Common myeloid progenitor, CD34-positive (primary cell): Measurements from ENCODE around the gene RIC8A.

Source experiments
- CTCF ChIA-PET: fragments of 350-600 bp; sonication (Branson Sonifier 250); formaldehyde crosslinking; loops from one replicate; lab custom pipeline; 2021; ENCODE audit warnings: antibody characterized with exemption; lab: Charles Lee
- POLR2A ChIA-PET: fragments of 350-600 bp; sonication (Branson Sonifier 250); formaldehyde crosslinking; loops from one replicate; lab custom pipeline; 2021; ENCODE audit warnings: antibody characterized with exemption; lab: Charles Lee
- DNase-seq, 3 donors: peaks; one replicate each; pipeline versions ENCODE4 v3.0.0 to v3.0.0-alpha.2; 2013
- H3K27ac ChIP-seq, 2 experiments: 1 replicate in 1 of 2; 2 replicates in 1 of 2; pipeline ENCODE4 v1.7.0; 2013; ENCODE audit warnings: inconsistent platforms in 2 of 2, low read length in 2 of 2, mild to moderate bottlenecking in 2 of 2, low read depth in 1 of 2, moderate library complexity in 1 of 2; ENCODE audit not compliant: severe bottlenecking in 2 of 2, insufficient read depth in 1 of 2, poor library complexity in 1 of 2
- H3K27me3 ChIP-seq, 5 experiments: replicated peaks in 2 of 5; 1 replicate in 3 of 5; 2 replicates in 2 of 5; pipeline versions ENCODE4 v1.6.1 to v1.7.0; 2013; ENCODE audit warnings: low read length in 4 of 5, mild to moderate bottlenecking in 2 of 5, moderate library complexity in 2 of 5, inconsistent platforms in 1 of 5; ENCODE audit not compliant: insufficient read depth in 5 of 5, control insufficient read depth in 4 of 5
- H3K36me3 ChIP-seq, 4 experiments: 1 replicate in 2 of 4; 2 replicates in 2 of 4; pipeline versions ENCODE4 v1.6.1 to v1.7.0; 2013; ENCODE audit warnings: low read length in 3 of 4, control low read depth in 1 of 4, mild to moderate bottlenecking in 1 of 4; ENCODE audit not compliant: control insufficient read depth in 4 of 4, insufficient read depth in 4 of 4
- H3K4me1 ChIP-seq, 4 experiments: 1 replicate in 3 of 4; 2 replicates in 1 of 4; pipeline versions ENCODE4 v1.6.1 to v1.7.1; 2013; ENCODE audit warnings: low read length in 3 of 4, mild to moderate bottlenecking in 3 of 4, control low read depth in 1 of 4, inconsistent platforms in 1 of 4, moderate library complexity in 1 of 4; ENCODE audit not compliant: control insufficient read depth in 4 of 4, insufficient read depth in 4 of 4; ENCODE audit errors: control extremely low read depth in 1 of 4
- H3K4me3 ChIP-seq, 7 experiments: 1 replicate in 4 of 7; 2 replicates in 3 of 7; pipeline versions ENCODE4 v1.5.1 to v1.7.0; 2013; ENCODE audit warnings: mild to moderate bottlenecking in 7 of 7, low read length in 6 of 7, moderate library complexity in 6 of 7, inconsistent platforms in 2 of 7, low read depth in 2 of 7, control low read depth in 1 of 7; ENCODE audit not compliant: insufficient read depth in 4 of 7, control insufficient read depth in 1 of 7; ENCODE audit errors: extremely low read depth in 1 of 7
- H3K9me3 ChIP-seq, 5 experiments: 1 replicate in 4 of 5; 2 replicates in 1 of 5; pipeline versions ENCODE4 v1.6.1 to v1.7.1; 2013; ENCODE audit warnings: low read length in 4 of 5, mild to moderate bottlenecking in 2 of 5, inconsistent platforms in 1 of 5, low read depth in 1 of 5, moderate library complexity in 1 of 5; ENCODE audit not compliant: control insufficient read depth in 4 of 5, insufficient read depth in 2 of 5; ENCODE audit errors: control extremely low read depth in 1 of 5
- WGBS: methylation state at CpG from one replicate; pipeline ENCODE4 v1.1.5; 2013; ENCODE audit not compliant: insufficient coverage; 5-methylcytosine and 5-hydroxymethylcytosine counted together

Gene RIC8A

DNA sequence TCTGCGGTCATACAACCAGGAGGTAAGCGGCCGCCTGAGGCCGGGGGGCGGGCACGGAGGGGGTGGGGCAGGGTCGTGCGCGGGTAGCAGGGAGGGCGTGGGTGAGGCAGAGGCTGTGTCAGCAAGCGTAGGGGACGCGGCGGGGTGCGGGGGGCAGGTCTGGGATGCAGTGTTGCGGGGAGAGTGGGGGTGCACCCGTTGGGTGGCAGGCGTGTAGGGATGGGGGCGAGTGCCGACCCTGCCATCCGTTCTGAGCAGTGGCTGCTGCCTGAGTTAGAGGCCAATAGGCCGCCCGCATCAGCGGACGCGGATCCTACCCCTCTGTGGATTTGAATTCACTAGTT, 1.4 kb downstream of the RIC8A start:
- H3K36me3 ChIP-seq, result peaks cover 15 to 63% (median 55%) of the 10 kb centered on the region in 4 experiments
- H3K27me3 ChIP-seq, result no peaks in the 10 kb centered on the region
- under 1% methylated on average over 14 of the region's 26 CpGs for WGBS
- ChIA-PET POLR2A (interaction anchor here (0.5 kb wide), 1 partner anchor 203 kb away, joined by 4 read pairs; no protein-coding TSS in a partner anchor), CTCF (interaction anchor here (0.7 to 2.1 kb wide), 7 partner anchors 10 to 240 kb away, joined by 3 to 7 read pairs (median 3); partner anchors contain the start of gene SIRT3)
- peaks cover 5 to 45% (median 38%) of the 10 kb centered on the region in 4 experiments for H3K4me1 ChIP-seq
- peak overlapping the region; percentile 40 to 99 (median 92) for H3K4me3 ChIP-seq
- H3K27ac ChIP-seq, result peak overlapping the region; percentile 13 to 97
- no peaks in the 10 kb centered on the region for H3K9me3 ChIP-seq
- DNase-seq, result no peak

DNA sequence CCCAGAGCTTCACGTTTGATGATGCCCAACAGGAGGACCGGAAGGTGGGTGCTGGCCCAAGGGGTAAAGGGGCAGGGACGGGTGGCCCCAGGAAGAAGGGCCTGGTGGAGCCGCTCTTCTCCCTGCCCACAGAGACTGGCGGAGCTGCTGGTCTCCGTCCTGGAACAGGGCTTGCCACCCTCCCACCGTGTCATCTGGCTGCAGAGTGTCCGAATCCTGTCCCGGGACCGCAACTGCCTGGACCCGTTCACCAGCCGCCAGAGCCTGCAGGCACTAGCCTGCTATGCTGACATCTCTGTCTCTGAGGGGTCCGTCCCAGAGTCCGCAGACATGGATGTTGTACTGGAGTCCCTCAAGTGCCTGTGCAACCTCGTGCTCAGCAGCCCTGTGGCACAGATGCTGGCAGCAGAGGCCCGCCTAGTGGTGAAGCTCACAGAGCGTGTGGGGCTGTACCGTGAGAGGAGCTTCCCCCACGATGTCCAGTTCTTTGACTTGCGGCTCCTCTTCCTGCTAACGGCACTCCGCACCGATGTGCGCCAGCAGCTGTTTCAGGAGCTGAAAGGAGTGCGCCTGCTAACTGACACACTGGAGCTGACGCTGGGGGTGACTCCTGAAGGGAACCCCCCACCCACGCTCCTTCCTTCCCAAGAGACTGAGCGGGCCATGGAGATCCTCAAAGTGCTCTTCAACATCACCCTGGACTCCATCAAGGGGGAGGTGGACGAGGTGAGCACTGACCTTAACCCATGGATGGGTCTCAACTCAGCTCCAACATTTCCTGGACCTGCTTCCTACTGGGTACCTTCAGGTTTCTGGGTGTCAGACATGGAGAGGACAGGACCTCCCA, 2.0 kb downstream of the RIC8A start:
- no peaks in the 10 kb centered on the region for H3K27me3 ChIP-seq
- ChIA-PET CTCF (interaction anchor here (0.7 to 2.1 kb wide), 6 partner anchors 10 to 47 kb away, joined by 3 to 7 read pairs (median 4); partner anchors contain the start of gene SIRT3), POLR2A (interaction anchor here (0.5 kb wide), 1 partner anchor 203 kb away, joined by 4 read pairs; no protein-coding TSS in a partner anchor)
- peaks cover 15 to 63% (median 56%) of the 10 kb centered on the region in 4 experiments for H3K36me3 ChIP-seq
- WGBS, result 73% methylated on average over 28 of the region's 29 CpGs
- H3K27ac ChIP-seq, result peak overlapping the region; percentile 13 to 97
- H3K9me3 ChIP-seq, result no peaks in the 10 kb centered on the region
- DNase-seq, result peak in 2 of 3 donors; percentile 33 to 39
- peaks cover 5 to 40% (median 35%) of the 10 kb centered on the region in 4 experiments for H3K4me1 ChIP-seq
- H3K4me3 ChIP-seq, result peak overlapping the region; percentile 40 to 99 (median 92)

DNA sequence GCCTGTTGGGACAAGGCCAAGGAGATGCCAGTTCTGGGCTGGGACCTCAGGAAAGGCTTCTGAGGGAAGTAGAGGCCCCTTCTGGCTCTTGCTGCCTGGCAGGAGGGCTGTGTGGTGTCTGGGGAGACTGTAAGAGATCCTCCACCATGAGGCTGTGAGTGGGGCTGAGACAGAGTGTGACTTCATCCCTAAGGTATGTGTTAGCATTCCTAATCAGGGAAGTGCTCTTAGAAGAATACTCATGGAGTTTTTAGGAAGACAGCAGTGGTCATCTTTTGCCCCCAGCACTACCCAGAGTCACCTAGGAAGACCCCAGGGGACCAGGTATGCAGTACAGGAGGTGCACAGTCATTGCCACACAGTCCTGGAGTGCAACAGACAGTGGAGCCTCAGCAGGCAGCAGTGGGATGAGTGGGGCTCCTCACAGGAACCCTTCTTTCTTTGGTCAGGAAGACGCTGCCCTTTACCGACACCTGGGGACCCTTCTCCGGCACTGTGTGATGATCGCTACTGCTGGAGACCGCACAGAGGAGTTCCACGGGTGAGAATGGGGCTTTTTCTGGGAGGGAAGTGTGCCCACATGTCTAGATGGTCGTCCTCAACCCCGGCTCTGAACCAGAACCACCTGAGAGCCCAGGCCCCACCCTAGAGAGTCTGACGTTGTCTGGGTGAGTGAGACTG, 2.8 kb downstream of the RIC8A start:
- Histone ChIP-seq H3K27ac (peak overlapping the region in 1 of 2 experiments; percentile 28), H3K36me3 (peaks cover 15 to 63% (median 55%) of the 10 kb centered on the region in 4 experiments), H3K4me3 (peak overlapping the region in 2 of 7 experiments; percentile 98 to 99), H3K9me3 (no peaks in the 10 kb centered on the region), H3K27me3 (no peaks in the 10 kb centered on the region), H3K4me1 (peaks cover 5 to 39% (median 34%) of the 10 kb centered on the region in 4 experiments)
- POLR2A ChIA-PET, result no interaction called here
- CTCF ChIA-PET, result interaction anchor here (0.7 to 2.1 kb wide), 5 partner anchors 9 to 47 kb away, joined by 3 to 7 read pairs (median 4); partner anchors contain the start of gene SIRT3
- DNase-seq, result no peak
- WGBS, result 96% methylated on average over 9 of the region's 9 CpGs

DNA sequence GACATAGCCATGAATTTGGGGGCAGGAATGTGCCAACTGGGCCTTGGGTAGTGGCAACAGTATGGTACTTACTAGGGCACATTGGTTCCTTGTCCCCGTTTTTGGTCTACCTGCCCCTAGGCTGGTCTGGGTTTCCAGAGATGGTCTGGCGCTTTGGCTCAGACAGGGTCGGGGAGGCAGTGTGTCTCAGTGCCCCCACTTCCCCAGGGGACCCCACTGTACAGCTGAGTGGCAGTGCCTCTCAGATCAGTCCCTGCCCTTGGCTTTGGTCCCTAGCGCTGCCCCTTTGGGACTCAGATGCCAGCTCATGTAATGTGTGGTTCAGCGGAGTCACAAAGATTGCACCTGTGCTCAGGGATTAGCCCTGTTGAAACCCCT, 3.3 kb downstream of the RIC8A start:
- Histone ChIP-seq H3K4me3 (no peak overlapping the region), H3K9me3 (no peaks in the 10 kb centered on the region), H3K36me3 (peaks cover 16 to 63% (median 54%) of the 10 kb centered on the region in 4 experiments), H3K27me3 (no peaks in the 10 kb centered on the region), H3K4me1 (peaks cover 5 to 35% (median 30%) of the 10 kb centered on the region in 4 experiments), H3K27ac (peak overlapping the region in 1 of 2 experiments; percentile 12)
- WGBS, result 100% methylated on average over 5 of the region's 5 CpGs
- POLR2A ChIA-PET, result no interaction called here
- DNase-seq, result no peak
- CTCF ChIA-PET, result no interaction called here

DNA sequence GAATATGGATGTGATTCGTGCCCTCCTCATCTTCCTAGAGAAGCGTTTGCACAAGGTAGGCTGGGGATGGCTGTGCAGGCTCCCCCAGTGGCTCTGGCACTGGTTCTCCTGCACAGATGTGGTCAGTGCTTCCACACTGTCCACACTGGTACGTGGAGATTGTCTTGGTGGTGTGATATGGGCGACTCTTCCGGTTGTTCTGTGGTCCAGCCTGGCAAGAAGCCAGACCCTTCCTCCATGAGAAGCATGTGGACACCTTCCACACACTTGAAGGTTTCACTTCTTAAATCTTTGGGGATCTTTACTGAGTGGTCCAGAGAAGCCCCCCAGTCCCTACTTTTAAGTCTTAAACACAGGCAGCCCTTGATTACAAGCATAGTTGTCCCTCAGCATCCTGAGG, 3.8 kb downstream of the RIC8A start:
- no peak overlapping the region for H3K27ac ChIP-seq
- POLR2A ChIA-PET, result no interaction called here
- H3K36me3 ChIP-seq, result peaks cover 16 to 67% (median 57%) of the 10 kb centered on the region in 4 experiments
- no peak for DNase-seq
- H3K4me1 ChIP-seq, result peaks cover under 1 to 30% (median 25%) of the 10 kb centered on the region in 4 experiments
- no peaks in the 10 kb centered on the region for H3K9me3 ChIP-seq
- CTCF ChIA-PET, result no interaction called here
- H3K27me3 ChIP-seq, result no peaks in the 10 kb centered on the region
- 87% methylated on average over 5 of the region's 5 CpGs for WGBS
- H3K4me3 ChIP-seq, result no peak overlapping the region

DNA sequence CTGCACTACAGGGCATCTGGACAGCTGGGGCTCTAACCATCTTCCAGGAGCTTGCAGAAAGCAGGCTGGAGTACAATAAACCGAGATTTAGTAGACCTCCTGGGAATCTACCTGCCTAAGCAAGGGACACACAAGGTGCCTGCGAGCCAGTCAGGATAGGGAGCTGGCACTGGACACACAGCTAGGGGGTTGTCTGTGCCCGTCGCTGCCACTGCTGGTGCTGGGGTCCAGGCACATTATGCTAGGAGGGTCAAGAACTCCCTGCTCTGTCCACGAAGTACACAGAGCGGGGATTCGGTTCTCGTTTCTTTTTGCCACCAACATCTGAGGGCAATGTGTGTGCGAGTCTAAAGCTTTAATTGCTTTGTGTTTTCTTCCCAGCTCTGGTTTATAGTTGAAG, 4.2 kb downstream of the RIC8A start:
- no peaks in the 10 kb centered on the region for H3K27me3 ChIP-seq
- 91% methylated on average over 8 of the region's 9 CpGs for WGBS
- CTCF ChIA-PET, result interaction anchor here (1.0 to 1.1 kb wide), 2 partner anchors 23 to 39 kb away, joined by 3 to 4 read pairs; no protein-coding TSS in a partner anchor

More for the DNA sequence above, 4.2 kb downstream of the RIC8A start:
- DNase-seq, result no peak
- POLR2A ChIA-PET, result no interaction called here
- Histone ChIP-seq H3K9me3 (no peaks in the 10 kb centered on the region), H3K36me3 (peaks cover 16 to 69% (median 61%) of the 10 kb centered on the region in 4 experiments), H3K4me1 (peaks cover 0 to 25% (median 21%) of the 10 kb centered on the region in 4 experiments), H3K4me3 (no peak overlapping the region), H3K27ac (no peak overlapping the region)
